Head of caudate nucleus (tissue), 42 donors: ENCODE results near the gene ARL2.

ENCODE experiments used
- DNase-seq, 42 donors: peaks; one replicate each; pipeline versions ENCODE4 v3.0.0 to v3.0.0-alpha.2; 2020 to 2021; ENCODE audit warnings: mixed read lengths in 7 of 42
- intact Hi-C: fragments of 100-400 bp; cut with DNase I; formaldehyde crosslinking; loops from one replicate; pipeline ENCODE4 v1.15.0; 2022

ARL2 gene

DNA sequence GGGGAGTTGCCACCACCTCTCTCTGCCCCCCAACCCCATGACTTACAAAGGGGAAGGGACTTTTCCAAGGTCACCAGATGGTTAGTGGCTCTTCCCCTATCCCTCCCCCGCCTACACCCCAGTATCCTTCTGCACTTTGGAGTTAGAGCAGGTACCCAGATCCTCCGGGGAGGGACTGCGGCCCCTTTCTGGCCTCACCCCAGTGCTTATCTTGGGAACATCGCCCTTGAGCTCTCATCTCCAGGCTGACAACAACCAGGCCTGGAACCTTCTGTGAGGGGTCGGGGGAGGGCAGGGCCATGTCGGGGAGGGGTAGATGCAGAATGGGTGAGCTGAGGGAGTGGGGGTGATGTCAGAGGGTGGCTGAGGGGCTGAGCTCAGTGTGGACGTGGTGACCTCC, 51.9 kb downstream of the ARL2 start:
- intact Hi-C loops: no loop called here
- no peak for DNase-seq

DNA sequence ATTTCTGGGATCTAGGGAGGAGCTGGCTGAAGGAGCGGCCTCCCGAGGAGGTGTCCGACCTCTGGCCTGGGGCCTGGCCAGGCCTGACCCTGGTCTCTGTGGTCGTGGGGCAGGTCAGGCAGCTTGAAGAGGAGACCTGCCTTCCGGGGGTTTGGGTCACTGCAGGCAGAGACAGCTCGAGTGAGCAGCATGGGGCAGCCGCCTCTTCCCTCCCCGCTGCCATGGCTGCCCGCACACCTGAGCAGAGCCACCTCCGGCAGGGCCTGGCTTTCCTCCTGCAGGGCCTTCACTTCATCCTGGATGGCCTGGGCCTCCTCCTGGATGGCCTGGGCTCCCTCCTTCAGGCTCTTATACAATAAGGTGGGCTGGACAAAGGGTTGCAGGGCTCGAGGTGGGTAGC, 52.4 kb downstream of the ARL2 start:
- DNase-seq: no peak
- intact Hi-C loops: no loop called here

DNA sequence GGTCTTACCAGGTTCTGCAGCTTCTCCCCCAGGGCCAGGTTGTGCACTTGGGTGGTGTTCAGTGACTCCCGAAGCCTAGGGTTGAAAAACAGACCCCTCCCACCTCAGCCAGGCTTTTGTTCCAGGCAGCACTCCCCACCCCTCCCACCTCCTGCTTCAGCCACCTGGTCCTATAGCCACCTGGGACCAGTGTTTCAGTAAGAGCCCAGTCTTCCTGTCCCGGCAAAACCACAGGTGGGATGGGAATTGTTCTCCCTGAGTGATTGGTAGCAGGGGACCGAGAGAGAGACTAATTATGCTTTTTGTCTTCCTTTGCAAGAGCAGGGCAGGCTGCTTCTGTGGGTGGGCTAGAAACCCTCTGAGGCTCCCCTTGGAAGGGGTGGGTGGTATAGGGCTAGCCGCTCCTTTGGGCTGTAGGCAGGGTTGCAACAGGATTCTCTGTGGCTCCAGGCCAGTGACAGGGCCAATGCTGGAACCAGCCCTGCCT, 52.9 kb downstream of the ARL2 start:
- no peak for DNase-seq
- intact Hi-C loops: no loop called here

DNA sequence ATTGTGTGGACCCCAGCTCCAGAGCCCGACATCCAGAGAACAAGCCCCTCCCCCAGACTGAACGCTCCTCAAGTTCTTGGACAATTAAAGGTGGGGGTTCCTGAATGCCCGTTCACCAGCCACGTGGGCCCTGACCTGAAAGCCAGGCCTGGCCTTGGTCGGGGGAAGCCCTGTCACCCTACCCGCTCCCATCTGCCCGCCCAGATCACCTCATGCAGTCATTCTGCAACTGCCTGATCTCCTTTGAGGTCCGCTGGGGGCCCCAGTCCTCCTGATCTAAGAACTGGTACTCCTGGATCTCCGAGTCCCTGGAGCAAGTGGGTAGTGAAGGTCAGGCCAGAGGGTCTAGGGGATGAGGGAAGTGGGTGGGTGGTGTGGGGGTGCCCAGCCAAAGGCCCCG, 53.5 kb downstream of the ARL2 start:
- no peak for DNase-seq
- intact Hi-C loops: no loop called here

DNA sequence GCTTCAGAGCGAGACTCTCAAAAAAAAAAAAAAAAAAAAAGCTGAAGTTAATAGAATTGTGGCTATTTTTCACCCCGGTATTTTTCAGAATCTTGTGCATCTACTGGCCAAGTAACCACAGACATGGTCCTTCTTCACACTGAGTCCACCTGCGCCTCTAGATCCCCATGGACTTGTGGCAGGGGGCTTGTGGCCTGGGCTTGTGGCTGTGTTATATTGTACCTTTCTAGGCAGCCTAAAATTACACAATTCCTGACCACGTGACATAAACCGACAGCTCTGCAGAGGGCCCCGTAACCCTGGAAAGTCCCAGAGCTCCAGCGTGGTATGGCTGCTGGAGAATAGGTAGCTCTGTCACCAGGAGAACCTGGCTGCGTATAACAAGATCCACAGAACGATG, 55.3 kb downstream of the ARL2 start:
- intact Hi-C loops: no loop called here
- no peak for DNase-seq
